ENCODE measurements around the gene TRIO.

TRIO gene

DNA sequence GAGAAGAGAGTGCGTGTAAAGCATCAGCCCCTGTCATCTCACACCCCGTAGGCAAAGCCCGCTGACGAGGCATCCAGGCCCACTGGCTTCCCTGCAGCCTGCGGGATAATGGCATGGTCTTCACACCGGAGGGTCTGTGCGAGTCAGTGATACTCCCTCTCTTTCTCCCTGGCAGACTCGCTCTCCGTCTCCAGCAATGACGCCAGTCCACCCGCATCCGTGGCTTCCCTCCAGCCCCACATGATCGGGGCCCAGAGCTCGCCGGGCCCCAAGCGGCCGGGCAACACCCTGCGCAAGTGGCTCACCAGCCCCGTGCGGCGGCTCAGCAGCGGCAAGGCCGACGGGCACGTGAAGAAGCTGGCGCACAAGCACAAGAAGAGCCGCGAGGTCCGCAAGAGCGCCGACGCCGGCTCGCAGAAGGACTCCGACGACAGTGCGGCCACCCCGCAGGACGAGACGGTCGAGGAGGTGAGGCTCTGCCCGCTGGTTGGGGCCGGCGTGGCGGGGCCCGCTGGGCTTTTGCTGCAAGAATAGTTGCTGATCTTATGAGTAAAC, 317.8 kb downstream of the TRIO start:
- DNase-seq (ENCODE audit: low spot score) = no peak

DNA sequence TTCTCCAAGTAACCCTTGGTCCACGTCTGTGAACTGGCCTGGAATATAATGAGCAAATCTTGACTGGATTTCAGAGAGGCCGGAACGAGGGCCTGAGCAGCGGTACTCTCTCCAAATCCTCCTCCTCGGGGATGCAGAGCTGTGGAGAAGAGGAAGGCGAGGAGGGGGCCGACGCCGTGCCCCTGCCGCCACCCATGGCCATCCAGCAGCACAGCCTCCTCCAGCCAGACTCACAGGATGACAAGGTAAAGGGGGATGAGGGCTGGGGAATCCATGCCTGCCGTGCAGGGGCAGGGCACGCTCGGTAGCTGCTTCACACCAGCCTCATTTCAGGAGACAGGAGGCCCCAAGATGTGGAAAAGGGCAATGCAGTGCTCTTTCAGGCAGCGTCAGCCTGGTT, 319.5 kb downstream of the TRIO start:
- no peak for DNase-seq (ENCODE audit: low spot score)

DNA sequence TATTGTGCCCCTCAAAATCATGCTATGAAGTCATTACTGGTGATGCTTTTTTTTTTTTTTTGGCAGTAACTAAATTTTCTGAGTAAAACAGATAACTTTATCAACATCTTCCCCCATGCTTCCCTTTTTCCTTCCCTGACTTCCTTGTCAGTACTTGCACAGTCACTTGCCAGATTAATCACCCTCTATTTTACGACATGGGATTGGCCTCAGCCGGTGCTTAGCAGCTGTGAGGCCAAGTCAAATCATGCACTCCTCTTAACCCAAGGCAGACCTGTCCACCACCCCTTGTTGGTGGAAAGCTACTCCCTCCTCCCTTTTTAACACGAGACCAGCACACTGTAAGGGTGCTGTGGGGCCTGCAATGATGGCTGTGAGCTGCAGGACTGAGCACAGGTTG, 320.5 kb downstream of the TRIO start:
- no peak for DNase-seq (ENCODE audit: low spot score)

DNA sequence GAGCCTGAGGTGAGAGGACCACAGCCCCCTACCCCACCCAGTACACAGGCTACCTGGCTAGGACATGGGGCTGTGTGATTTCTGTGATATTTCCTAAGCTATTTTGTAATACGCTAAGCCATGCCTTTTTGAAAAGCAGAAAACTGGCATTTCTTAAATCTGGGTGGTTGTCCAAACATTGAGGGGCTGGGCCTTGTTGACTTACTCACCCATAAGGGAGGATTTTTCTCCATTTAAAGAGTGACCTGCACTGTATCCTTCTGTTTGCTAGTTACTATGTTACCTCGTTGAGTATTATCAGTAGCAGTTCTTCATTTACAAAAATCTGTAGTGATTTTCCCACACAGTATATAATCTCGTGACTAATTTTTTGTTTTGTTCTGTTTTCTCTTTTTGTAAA, 321.0 kb downstream of the TRIO start:
- DNase-seq (ENCODE audit: low spot score) = no peak

DNA sequence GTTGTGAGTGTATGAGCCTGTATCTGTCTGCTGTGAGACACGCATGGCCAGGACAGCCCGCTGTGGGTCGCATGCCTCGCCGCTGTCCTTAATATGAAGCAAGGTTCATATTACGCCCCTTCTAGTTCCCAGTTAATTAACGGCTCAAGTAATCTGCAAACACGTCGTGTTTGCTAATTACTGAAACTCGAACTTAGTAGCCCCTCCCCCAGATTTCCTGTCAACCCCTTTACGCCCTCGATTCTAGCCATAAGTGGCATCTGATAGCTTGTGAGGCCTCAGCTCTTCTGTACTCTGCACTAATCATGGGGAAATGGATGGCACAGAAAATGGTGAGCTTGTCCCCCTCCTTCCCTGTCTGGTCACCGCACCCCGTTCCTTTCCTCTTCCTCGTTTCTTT, 321.5 kb downstream of the TRIO start:
- DNase-seq (ENCODE audit: low spot score) = no peak

DNA sequence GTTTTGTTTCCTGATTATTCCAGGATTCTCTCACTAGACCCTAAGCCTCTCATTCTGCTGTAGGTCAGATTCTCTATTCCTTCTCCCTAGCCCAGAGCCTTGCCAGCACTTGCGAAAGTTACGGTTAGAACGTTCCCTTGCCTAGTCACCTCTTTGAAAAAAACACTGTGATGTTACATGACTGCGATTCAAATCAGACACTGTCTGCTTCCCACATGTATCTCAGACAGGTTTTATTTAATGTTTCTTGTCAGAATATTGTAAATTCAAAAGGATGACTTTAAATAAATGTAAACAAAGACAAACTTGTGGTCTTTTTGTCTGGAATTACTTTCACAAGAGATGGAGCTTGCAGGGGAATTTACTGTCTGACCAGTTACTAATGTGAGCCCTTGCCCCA, 322.0 kb downstream of the TRIO start:
- no peak for DNase-seq (ENCODE audit: low spot score)

DNA sequence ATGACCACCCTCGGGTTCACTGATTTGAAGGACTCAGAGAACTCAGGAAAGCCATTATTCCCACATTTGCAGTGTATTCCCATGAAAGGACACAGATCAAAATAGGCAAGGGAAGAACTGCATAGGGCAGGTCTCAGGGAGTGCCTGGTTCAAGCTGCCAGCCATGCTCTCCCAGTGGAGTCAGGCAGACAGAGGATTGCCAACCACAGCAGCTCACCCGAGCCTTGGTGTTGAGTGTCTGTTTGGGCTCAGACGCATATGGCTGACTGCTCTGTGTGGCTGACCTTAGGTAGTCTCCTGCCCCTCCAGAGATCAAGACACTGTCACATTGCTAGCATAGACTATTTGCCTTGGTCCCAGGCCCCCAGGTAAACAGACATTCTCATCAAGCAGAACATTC, 322.6 kb downstream of the TRIO start:
- DNase-seq (ENCODE audit: low spot score) = no peak

DNA sequence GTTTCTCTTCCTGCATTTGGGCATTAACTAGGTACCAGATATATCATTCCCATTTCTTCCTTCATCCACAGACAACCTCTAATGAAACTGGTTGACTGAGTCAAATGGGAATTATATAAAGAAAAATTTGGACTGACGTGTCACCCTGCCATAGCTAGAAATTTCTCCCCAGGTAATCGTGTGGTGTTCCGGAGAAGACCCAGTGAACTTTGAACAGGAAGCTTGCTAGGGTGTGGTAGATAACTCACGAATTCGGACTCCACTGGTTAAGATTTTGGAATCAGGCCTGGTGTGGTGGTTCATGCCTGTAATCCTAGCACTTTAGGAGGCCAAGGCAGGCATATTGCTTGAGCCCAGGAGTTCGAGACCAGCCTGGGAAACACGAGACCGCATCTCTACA, 324.1 kb downstream of the TRIO start:
- DNase-seq (ENCODE audit: low spot score) = no peak

DNA sequence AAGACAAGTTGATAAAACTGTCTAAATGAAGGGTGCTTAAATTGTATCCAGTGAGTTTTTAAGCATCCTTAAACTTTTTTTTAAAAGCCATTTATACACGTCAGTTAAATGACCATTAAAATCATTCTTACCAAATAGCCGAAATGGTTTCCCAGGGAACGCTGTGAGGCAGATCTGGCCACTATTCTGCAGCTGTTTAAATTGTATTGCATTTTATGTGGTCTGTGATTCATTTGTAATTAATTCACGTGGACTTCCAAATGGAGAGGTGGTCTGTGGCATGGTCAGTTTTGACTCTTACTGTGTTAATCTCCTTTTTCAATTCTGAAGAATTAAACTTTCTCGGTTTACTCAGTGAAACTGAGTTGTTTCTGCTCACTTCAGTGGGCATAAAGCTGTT, 324.7 kb downstream of the TRIO start:
- DNase-seq (ENCODE audit: low spot score) = no peak

DNA sequence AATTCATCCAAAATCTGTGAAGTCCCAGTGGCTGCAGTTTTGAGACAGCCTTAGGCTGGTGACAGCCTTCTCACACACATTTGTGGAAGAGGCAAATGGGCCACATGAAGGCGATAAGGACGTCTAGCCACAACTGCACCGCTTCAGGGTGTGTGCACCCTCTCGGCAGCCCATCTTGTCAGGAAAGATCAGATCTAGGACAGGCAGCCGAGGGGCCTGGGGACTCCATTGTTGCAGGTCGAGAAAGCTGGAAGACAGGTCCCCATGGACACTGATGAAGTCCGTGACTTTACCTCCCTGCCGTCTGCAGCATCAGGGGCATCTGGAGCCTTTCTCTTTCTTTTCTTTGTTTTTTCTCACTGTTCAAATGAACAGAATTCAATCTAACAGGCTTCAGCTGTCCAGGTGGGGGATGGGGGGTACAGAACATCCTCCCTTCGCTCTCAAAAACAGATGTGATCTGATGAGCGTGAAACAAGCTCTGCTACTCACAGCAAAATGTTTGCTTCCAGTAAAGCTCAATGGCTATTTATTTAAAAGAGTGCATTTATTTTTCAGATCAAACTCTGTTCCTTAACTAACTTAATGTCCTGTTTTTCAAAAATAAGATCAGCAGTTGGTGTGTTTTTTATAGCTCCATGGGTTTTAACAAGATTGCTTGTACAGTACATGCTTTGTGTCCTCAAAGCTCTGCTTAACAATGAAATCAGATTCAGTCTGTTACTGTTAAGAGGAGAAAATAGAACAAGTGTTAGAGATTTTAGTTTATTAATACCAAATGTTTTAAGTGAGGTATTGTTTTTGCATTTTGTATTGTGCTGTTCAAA, 326.6 kb downstream of the TRIO start:
- no peak for DNase-seq (ENCODE audit: low spot score)

DNA sequence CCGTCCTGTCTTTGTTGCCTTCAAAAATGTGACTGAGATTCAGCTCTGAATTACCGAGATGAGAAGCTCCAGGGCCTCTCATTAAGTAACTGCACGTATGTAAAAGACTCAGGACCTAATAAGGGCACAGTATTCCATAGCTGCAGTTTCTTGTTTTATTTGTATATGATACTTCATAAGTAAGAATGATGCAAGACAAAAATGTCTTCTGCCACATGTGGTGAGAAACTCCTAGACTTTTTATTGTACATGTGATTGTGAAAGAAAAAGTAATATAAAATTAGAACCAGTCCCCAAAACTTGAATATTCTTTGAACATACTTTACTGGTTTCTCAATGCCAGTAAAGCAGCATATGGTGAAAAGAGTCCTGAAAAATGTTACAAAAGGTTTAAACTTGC, 328.4 kb downstream of the TRIO start:
- DNase-seq (ENCODE audit: low spot score) = no peak

DNA sequence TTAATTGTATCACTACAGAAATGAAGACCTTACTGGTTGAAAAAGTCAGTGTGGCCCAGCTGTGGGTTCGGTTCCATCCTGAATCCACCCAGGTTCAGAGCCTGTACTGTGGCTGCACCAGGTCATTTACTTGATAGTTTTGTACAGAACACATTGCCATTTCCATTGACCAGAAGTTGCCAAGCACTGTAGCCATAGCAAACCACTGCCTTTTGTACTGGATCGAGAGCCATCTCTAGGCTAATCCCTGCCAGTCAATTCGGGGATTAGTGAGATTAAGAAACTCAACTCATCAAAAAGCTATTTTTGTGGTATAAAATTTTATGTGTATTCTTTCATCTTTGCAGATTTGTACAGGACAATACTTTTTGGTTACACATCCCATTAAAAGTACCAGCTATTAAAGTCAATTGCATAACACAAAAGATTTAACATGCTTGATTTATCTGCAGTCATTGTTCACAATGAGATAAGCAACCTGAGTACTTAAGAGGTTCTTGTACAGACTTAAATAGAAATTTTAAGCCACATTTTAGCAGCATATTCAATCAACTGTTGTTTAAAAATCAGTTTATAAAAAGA, 329.9 kb downstream of the TRIO start:
- no peak for DNase-seq (ENCODE audit: low spot score)

DNA sequence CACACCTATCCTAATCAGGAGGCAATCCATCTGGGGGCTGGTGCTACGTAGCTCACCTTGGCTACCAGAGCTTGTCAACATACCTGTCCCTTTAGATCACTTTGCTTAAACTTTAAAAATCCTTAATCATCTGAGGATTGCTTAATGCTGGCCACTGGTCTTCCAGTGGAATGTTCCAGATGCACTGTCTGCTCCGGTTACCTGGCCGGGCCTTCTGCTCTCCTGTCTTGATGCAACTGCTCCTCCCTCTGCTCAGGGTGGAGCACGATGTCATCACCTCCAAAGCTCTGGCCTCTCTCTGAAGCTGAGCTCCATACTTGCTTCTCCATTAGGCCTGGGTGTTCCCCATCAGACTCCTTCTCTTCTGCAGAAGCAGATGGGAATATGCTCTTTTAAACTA, 331.9 kb downstream of the TRIO start:
- no peak for DNase-seq (ENCODE audit: low spot score)

DNA sequence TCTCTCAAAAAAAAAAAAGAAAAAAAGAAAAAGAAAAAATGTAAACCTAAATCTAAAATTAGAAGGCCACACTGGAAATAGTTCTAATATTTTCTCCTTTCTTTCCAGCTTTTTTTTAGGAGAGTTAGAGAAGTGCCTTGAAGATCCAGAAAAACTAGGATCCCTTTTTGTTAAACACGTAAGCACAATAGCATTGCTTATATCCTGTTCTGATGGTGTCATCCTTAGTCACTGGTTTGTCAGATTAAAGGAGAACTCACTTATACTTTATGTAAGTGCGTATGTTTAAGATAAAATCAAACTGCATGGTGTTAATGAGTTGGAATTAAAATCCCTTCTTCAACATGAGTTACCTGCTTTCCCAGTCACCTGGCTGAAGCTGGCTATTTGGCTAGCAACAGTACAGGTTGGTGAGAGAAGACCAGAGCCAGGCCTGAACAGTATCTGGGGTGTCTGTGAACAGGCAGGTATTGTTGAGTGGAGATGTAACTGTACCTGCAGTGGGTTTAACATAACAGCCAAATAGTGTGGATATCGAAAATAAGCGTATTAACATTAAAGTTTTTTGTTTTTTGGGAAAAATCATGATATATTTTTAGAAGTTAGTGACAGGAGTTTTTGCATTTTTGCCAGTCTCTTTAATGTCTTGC, 333.8 kb downstream of the TRIO start:
- peak; percentile 85 for DNase-seq (ENCODE audit: low spot score)

DNA sequence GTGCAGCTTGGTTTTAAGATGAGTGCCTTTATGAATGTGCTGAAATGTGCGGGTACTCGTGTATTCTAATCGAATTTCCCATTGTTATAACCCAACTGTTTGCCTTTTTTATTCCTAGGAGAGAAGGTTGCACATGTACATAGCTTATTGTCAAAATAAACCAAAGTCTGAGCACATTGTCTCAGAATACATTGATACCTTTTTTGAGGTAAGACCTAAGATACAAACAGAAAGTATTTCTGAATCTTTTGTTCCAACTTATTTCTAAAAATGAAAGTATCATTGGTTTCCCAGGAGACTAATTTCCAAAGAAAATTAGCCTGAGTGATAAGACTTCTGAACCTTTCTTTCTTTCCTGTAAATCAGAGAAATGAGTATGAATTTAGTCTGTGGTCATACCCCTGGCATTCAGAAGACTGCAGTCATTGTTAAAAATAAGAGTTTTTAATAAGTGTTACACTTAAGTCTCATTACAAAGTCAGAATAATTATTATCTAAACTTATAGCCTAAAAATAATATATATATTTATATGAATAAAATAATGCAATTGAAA, 336.1 kb downstream of the TRIO start:
- DNase-seq (ENCODE audit: low spot score) = no peak

DNA sequence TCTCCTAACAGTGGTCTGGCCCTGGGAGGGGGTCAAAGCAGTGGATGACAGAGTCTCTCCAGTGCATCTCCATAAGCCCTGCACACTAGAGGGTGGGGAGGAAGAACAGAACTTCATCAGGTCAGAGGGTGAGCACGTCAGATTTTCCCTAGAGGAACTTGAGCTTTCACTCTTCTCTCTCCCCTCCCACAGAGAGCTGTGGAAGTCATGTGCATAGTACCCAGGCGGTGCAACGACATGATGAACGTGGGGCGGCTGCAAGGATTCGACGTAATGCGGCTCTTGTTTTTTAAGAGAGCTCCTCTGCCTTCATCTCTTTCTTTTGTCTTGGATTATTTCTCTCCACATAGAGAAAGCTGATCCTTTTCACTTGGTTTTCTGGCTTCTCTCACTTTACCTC, 338.2 kb downstream of the TRIO start:
- DNase-seq (ENCODE audit: low spot score) = no peak

DNA sequence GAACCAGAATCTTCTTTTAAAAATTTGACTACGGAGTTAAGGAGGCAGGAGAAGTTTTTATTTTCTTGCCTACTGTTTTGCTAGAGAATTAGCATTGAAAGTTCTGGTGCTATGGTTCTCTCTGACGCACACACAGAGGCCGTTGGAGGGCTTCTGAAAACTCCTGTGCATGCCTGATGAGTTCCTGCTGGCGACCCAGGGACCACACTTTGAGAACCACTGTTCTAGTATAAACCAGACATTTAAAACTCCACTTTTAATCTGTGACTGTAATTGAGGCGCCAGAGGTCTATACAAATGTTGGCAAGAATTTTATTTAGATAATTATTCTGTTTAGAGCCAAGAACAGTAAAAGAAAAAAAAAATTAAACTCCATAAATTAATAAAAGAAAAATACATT, 338.9 kb downstream of the TRIO start:
- DNase-seq (ENCODE audit: low spot score) = no peak

DNA sequence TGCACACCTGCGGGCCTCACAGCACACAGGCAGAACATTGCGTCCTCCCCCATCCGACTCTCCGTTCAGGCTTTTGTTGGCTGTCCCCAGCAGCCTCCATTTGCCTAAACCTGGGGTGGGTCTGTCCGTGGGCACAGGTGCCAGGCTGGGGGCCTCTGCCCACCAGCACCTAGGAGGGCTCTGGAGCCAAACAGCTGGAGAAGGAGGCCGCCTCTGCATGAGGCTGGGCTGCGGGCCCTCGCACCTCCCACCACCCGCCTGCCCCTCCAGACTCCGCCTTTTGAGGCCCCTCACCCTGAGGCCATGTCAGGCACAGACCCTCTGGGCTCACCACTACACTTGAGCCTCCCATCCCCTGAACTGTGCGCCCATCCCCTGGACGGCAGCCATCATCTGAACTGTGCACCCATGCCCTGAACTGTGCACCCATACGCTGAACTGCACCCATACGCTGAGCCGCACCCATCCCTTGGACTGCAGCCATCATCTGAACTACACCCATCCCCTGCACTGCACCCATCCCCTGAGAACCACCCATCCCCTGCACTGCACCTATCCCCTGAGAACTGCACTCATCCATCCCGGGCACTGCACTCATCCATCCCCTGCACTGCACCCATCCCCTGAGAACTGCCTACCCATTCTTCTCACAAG, 340.5 kb downstream of the TRIO start:
- DNase-seq (ENCODE audit: low spot score) = no peak

DNA sequence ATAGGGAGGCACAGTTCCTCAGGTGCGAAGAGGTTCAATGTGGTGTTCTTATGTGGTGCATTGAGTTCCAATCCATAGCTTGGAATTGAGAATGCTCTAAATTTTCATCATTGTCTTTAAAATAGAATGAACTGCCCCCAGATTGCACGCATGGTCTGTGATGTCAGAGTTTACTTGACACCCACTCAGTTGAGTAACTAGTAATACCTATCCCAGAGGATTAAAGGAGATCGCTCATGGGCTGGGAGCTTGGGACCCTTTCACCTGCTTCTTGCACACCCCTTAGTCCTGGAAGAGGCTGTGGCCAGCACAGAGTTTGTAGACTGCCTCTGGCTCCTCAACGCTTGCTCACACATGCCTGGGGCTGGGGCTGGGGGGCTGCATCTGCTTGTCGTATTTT, 343.3 kb downstream of the TRIO start:
- no peak for DNase-seq (ENCODE audit: low spot score)

DNA sequence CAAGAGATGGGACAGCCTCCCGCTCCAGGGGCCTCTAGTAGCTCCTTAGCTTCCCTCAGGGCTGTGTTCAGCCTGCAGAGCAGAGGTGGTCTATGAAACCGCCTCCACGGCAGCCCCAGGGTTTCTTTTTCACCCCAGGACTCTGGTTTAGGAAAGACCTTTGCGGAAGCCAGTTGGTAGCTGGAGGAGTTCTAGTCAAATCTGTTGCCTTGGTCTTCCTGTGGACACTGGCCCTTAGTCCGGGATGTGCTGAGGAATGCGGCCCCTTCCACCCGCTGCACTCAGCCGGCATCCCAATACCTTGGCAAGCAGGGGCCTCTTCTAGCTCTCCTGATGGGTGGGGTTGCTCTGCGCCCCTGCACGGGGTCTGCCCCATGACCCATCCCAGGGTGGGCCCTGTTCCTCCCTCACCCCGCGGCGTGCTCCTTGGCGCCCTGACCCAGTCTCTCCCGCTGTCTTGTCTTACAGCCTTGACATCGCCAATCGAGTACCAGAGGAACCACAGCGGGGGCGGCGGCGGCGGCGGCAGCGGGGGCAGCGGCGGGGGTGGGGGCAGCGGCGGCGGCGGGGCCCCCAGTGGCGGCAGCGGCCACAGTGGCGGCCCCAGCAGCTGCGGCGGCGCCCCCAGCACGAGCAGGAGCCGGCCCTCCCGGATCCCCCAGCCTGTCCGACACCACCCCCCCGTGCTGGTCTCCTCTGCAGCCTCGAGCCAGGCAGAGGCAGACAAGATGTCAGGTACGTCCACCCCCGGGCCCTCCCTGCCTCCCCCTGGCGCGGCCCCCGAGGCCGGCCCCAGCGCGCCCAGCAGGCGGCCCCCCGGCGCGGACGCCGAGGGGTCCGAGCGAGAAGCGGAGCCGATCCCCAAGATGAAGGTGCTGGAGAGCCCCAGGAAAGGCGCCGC, 344.1 kb downstream of the TRIO start:
- DNase-seq (ENCODE audit: low spot score) = no peak

DNA sequence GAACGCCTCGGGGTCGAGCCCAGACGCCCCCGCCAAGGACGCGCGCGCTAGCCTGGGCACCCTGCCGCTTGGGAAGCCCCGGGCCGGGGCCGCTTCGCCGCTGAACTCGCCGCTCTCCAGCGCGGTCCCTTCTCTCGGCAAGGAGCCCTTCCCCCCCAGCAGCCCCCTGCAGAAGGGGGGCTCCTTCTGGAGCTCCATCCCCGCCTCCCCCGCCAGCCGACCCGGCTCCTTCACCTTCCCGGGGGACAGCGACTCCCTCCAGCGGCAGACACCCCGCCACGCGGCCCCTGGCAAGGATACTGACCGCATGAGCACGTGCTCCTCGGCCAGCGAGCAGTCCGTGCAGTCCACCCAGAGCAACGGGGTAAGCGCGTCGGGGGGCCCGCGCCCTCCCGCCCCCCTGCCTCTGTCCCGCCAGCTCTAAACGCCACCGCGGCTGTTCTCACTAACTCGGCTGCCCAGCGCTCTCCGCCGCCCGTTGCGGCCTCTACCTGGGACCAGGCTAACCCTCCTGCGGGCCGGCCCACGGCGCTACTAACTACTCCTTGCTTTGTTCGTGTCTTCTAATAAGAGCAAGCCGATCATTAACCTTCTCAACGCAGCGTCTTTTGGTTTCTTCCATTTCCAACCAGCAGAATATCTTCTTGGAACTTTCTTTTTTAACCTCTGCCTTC, 344.9 kb downstream of the TRIO start:
- DNase-seq (ENCODE audit: low spot score) = no peak

All from kidney capillary endothelial cell (primary cell).